GM19240 (cell line): ENCODE data around the gene RAD51B.
"Not testable (repeated sequence)": the region's sequence is repeated elsewhere in the genome, so short reads cannot be mapped to it uniquely, and the experiment has no call there.

Source experiments
- DNase-seq: peaks from one replicate; pipeline ENCODE4 v3.0.0; 2011; ENCODE audit warnings: low spot score; ENCODE audit not compliant: insufficient read length

RAD51B gene

DNA sequence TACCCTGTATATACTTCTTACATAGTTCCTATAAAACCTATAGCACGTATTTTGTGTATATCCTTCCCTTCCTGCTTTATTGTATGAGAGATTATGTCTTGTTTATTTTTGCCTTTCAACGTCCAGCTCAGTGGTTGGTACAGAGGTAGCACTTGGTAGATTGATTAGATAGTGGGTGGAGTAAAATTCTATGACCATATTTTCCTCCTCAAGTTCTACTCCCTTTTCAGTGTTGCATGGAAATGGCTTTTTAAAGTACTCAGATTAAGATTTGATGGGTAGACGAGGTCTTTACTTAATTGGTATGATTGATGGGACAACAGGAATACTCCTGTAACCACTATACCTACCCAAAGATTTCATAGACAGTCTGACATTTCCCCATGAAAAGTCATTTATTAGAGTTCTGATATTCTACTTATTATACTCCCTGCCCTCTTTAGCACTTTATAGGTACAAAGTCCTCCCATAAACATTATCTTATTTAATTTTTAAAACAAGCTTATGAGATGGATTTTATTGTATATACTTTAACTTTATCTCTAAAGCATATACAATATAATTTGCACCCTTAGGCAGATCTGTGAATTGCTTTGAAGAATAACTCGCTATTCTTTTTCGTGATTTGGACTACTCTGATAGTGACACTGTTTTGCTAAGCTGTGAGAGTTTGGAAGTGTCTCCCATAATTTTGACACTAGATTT is 348.0 kb downstream of the RAD51B start:
- no peak for DNase-seq

- no peak for DNase-seq
Observed at GRCh38 chr14:68168460-68169109, 349.0 kb downstream of the RAD51B start.

DNA sequence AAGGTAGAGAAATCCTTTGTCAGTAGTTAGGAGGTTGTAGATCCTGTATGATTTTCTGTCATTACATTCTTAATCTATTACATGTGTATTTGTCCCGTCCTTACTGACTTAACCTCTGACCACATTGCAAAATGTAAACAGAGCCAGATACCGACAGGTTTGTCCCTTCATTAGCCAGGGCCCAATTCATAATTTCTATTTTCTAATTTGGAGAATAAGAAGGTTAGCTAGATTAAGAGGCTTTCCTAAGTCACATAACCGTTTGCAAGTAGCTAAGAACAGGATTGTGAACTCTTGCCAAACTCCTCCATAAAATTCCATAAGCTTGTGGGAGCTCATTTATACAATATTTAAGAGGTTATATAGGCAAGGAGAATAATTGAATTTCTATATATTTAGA is 352.6 kb downstream of the RAD51B start:
- DNase-seq = no peak

GRCh38 chr14:68172627-68173026 is 353.0 kb downstream of the RAD51B start:
- no peak for DNase-seq

- no peak for DNase-seq
Observed at GRCh38 chr14:68173227-68173972, 353.8 kb downstream of the RAD51B start.

DNA sequence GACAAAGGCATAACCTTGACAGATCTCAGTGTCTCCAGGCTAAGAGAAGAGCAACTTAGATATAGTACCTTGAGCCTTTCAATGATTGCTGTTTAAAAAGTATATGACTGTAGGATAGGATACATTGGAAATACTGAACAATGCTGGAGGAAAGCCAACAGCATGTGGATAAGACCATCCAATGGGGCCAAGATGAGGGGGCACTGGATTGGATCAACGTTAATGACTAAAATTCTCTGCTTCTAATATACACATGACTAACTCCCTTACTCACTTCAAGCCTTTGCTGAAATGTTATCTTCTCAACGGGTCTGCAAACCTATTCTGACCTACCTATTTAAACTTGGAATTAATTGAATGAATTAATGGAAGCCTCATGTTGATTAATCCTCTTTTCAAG is 354.9 kb downstream of the RAD51B start:
- no peak for DNase-seq

GRCh38 chr14:68176687-68177086 is 357.1 kb downstream of the RAD51B start:
- DNase-seq = no peak

- no peak for DNase-seq
Observed at GRCh38 chr14:68177728-68178127, 358.1 kb downstream of the RAD51B start.

DNA sequence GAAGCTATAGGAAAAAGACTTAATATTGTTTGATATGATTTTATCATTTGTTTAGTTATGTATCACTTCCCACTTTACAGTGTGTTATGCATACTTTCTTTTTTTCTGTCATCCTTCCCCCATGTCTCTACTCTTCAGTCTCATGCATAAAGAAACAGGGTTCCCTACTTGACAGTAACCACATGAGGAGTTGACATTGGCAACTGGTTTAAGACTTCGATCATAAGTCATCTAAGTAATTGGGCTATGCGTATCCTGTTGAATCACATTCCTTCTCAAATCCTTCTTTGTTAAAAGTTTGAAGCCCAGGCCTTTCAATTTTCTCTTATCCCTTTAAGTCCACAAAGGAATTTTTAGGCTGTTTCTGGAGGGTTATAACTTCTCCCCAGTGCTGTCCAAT is 358.7 kb downstream of the RAD51B start:
- no peak for DNase-seq

GRCh38 chr14:68181519-68182326 is 362.1 kb downstream of the RAD51B start:
- no peak for DNase-seq

DNA sequence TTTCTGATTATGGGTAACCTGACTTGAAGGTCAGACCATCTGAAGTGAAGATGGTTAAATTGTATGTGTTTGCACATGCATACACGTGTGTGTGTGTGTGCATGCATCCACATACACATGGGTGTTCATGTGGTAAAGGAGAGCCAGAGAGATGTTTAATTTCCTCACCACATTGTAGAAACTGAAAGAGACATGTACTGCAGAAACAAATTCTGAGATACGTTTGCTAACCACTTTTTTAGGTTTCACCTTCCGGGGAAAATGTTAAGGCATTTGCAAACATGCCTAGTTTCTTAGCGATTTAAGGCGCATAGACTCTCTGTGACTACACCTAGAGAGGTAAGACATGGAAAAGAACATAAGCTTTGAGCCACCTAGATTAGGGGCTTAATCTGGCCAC is 362.9 kb downstream of the RAD51B start:
- DNase-seq = no peak

DNA sequence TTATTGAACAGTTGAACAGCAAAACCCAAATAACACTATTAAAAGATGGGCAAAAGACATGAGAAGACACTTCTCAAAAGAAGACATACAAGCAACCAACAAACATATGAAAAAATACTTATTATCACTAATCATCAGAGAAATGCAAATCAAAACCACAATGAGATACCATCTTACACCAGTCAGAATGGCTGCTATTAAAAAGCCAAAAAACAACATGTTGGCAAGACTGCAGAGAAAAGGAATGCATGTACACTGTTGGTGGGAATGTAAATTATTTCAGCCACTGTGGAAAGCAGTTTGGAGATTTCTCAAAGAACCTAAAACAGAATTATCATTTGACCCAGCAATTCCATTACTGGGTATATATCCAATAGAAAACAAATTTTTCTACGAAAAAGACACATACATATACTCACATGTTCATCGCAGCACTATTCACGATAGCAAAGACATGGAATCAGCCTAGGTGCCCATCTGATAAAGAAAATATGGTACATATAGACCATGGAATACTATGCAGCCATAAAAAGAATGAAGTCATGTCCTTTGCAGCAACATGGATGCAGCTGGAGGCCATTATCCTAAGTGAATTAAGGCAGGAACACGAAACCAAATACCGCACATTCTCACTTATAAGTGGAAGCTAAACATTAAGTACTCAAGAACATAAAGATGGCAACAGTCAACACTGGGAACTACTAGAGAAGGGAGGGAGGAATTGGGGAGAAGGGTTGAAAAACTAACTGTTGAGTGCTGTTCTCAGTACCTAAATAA is 367.1 kb downstream of the RAD51B start:
- DNase-seq = not testable (repeated sequence)

- no peak for DNase-seq
Observed at GRCh38 chr14:68188174-68188573, 368.6 kb downstream of the RAD51B start.

DNA sequence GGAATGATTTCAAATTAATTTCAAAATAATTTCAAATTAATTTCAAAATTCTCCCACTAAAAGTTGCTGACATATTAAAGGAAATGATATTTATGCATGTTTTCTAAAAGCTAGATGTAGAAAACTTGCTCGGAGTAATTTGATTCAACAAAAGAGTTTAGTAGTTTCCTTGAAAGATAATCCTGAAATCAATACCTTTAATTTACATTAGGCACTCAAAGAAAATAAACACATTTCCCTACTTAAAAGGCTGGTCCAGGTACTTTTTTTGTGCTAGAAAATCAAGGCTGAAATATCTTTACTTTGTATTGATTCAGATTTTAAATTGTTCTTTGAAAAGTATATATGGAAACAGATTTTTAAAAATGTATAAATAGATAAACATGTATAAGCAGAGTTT is 370.5 kb downstream of the RAD51B start:
- no peak for DNase-seq

GRCh38 chr14:68191567-68192321 is 372.2 kb downstream of the RAD51B start:
- DNase-seq = no peak

DNA sequence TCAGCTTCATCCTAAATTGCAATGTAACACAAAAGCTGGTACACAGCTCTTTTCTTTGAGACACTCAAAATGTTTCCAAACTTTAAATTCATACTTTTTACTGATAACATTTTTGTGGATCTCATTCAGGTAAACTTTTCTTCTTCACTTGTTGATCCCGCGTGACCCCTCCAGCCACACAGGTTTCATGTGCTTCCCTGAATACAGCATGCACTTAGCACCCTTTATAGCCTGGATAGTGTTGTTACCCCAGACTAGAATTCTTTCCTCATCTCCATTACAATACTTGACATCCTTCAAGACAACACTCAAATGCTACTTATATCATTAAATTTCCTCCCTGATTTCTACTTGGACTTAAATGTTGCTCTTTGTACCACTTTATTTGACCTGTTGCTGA is 373.4 kb downstream of the RAD51B start:
- DNase-seq = no peak

- no peak for DNase-seq
Observed at GRCh38 chr14:68193970-68194681, 374.5 kb downstream of the RAD51B start.

- no peak for DNase-seq
Observed at GRCh38 chr14:68195126-68195525, 375.5 kb downstream of the RAD51B start.

DNA sequence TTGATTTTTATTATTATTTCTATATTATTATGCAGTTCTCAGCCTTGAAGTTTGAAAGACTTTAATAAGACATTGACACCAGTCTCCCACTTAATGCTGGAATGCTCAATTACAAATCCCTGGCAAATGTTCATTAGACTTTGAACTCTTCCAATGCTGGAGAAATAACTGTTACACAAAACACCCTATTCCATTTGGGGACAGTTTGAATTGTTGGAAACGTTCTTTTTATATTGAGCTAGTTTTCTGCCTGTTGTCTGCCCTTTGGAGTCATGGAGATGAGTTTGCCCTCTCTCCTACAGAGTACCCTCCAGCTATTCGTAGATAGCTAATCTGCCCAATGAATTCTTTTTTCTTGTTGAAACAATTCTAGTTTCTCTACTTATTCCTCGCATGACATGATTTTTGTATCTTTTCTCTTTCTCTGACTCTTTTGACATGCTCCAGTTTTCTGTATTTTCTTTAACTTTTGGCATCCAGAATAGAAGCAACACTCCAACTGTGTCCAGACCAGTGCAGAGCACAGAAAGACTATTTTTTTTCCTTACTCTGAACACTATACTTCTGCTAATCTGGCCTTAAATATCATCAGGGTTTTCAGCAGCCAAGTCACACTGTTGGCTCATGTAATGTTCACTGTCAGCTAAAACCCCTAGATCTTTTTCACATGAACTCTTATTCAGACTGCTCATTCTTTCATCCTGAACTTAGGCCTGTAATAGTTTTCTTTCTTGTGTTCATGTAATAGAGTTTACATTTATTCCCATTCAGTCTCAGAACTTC is 379.3 kb downstream of the RAD51B start:
- no peak for DNase-seq
